B cell (primary cell): ENCODE data around the gene DPH6. TPM values are rescaled to one million over a fixed set of nuclear protein-coding genes. Genes with fewer than 3 reads are reported as not detected.

Experiments used
- ATAC-seq: fragments of 200-7000 bp; cut with Tn5 transposase; one replicate; pipeline ENCODE4 v1.10.0; 2021; ENCODE audit warnings: low read depth, mild to moderate bottlenecking, moderate number of reproducible peaks, moderate library complexity
- CTCF ChIA-PET: fragments of 350-600 bp; sonication (Branson Sonifier 250); formaldehyde crosslinking; loops from one replicate; lab custom pipeline; 2021; ENCODE audit warnings: antibody characterized with exemption, inconsistent platforms; lab: Charles Lee
- POLR2A ChIA-PET: fragments of 350-600 bp; sonication (Branson Sonifier 250); formaldehyde crosslinking; loops from one replicate; lab custom pipeline; 2021; ENCODE audit warnings: antibody characterized with exemption; lab: Charles Lee
- DNase-seq: peaks from one replicate; pipeline ENCODE4 v3.0.0; 2013
- H2AFZ ChIP-seq: 2 replicates; pipeline ENCODE4 v1.6.1; 2012; ENCODE audit warnings: mild to moderate bottlenecking, low read depth, low read length; ENCODE audit not compliant: insufficient read depth, poor library complexity, severe bottlenecking
- H3K27ac ChIP-seq, 2 donors: 1 replicate in 1 of 2; 2 replicates in 1 of 2; pipeline ENCODE4 v1.5.1; 2012 to 2013; ENCODE audit warnings: low read length in 2 of 2, mild to moderate bottlenecking in 2 of 2, moderate library complexity in 1 of 2
- H3K27me3 ChIP-seq, 4 experiments: fragments of 200-600 bp in 1 of 4; sonication (generic) in 1 of 4; replicated peaks in 1 of 4; 1 replicate in 2 of 4; 2 replicates in 2 of 4; pipeline versions ENCODE4 v1.6.1 to v1.7.0; 2013 to 2016; ENCODE audit warnings: low read length in 3 of 4, mild to moderate bottlenecking in 2 of 4, mixed read lengths in 1 of 4, moderate library complexity in 1 of 4; ENCODE audit not compliant: insufficient read depth in 4 of 4, control insufficient read depth in 3 of 4; ENCODE audit errors: control extremely low read depth in 1 of 4
- H3K36me3 ChIP-seq, 2 experiments: replicated peaks in 1 of 2; 1 replicate in 1 of 2; 2 replicates in 1 of 2; pipeline versions ENCODE4 v1.6.1 to v1.7.1; 2013; ENCODE audit warnings: low read length in 1 of 2; ENCODE audit not compliant: insufficient read depth in 2 of 2, control insufficient read depth in 1 of 2; ENCODE audit errors: control extremely low read depth in 1 of 2, extremely low read depth in 1 of 2
- H3K4me1 ChIP-seq, 2 donors: fragments of 200-600 bp in 1 of 2; sonication (generic) in 1 of 2; 1 replicate in 1 of 2; 2 replicates in 1 of 2; pipeline versions ENCODE4 v1.5.1 to v1.6.1; 2013 to 2017; ENCODE audit warnings: low read length in 2 of 2; ENCODE audit not compliant: control insufficient read depth in 2 of 2, insufficient read depth in 2 of 2
- H3K4me2 ChIP-seq: replicated peaks from 2 replicates; pipeline ENCODE3; 2012; ENCODE audit warnings: mild to moderate bottlenecking, low read depth, low read length; ENCODE audit not compliant: poor library complexity, severe bottlenecking
- H3K4me3 ChIP-seq, 5 experiments: fragments of 200-600 bp in 1 of 5; sonication (generic) in 1 of 5; 1 replicate in 3 of 5; 2 replicates in 2 of 5; pipeline versions ENCODE4 v1.5.1 to v1.7.0; 2011 to 2016; ENCODE audit warnings: low read length in 4 of 5, mild to moderate bottlenecking in 4 of 5, low read depth in 2 of 5, control low read depth in 1 of 5, moderate library complexity in 1 of 5; ENCODE audit not compliant: insufficient read depth in 1 of 5; ENCODE audit errors: control extremely low read depth in 1 of 5, extremely low read depth in 1 of 5
- H3K79me2 ChIP-seq: fragments of 200-600 bp; sonication (generic); one replicate; pipeline ENCODE4 v1.6.0; 2016; ENCODE audit warnings: low read length; ENCODE audit not compliant: control insufficient read depth, insufficient read depth
- H3K9ac ChIP-seq: fragments of 200-600 bp; sonication (generic); 2 replicates; pipeline ENCODE4 v1.6.1; 2017; ENCODE audit warnings: mild to moderate bottlenecking, low read length, moderate library complexity
- H3K9me3 ChIP-seq, 3 donors: one replicate each; pipeline versions ENCODE4 v1.6.1 to v1.7.1; 2013; ENCODE audit warnings: low read length in 2 of 3; ENCODE audit not compliant: control insufficient read depth in 2 of 3, insufficient read depth in 1 of 3; ENCODE audit errors: control extremely low read depth in 1 of 3
- H4K20me1 ChIP-seq: 2 replicates; pipeline ENCODE4 v1.6.0; 2012; ENCODE audit warnings: mild to moderate bottlenecking, low read length; ENCODE audit not compliant: insufficient read depth, control insufficient read depth, poor library complexity, severe bottlenecking
- H3K27ac Mint-ChIP-seq: one replicate; pipeline ENCODE4 v1.8.0; 2021; ENCODE audit warnings: mixed read lengths
- H3K27me3 Mint-ChIP-seq: one replicate; pipeline ENCODE4 v1.8.0; 2021; ENCODE audit warnings: mixed read lengths
- H3K4me1 Mint-ChIP-seq: one replicate; pipeline ENCODE4 v1.8.0; 2021; ENCODE audit warnings: mixed read lengths
- H3K4me3 Mint-ChIP-seq: one replicate; pipeline ENCODE4 v1.8.0; 2021; ENCODE audit warnings: mixed read lengths
- H3K9me3 Mint-ChIP-seq: one replicate; pipeline ENCODE4 v1.8.0; 2022; ENCODE audit warnings: mixed read lengths; ENCODE audit not compliant: insufficient read depth
- CTCF ChIP-seq: fragments of 200-600 bp; IDR thresholded peaks from one replicate; pipeline ENCODE4 v1.8.0; 2022; ENCODE audit warnings: antibody characterized with exemption, mild to moderate bottlenecking
- EZH2 ChIP-seq: IDR thresholded peaks from 2 replicates; pipeline ENCODE4 v1.6.1; 2012; ENCODE audit warnings: borderline replicate concordance, low read depth, mild to moderate bottlenecking, moderate library complexity, low read length; ENCODE audit not compliant: insufficient read depth, poor library complexity, severe bottlenecking
- WGBS: methylation state at CpG from one replicate; pipeline ENCODE4 v1.1.5; 2013; ENCODE audit warnings: missing lambda C conversion rate; ENCODE audit not compliant: insufficient coverage; 5-methylcytosine and 5-hydroxymethylcytosine counted together
- intact Hi-C: fragments of 100-400 bp; cut with micrococcal nuclease; formaldehyde crosslinking; loops from one replicate; pipeline ENCODE4 v1.10.0; 2022
- polyA plus RNA-seq: library from polyadenylated mRNA; depleted of rRNA; stranded (reverse); fragments of >200 nt; gene quantifications from 2 replicates; pipeline ENCODE4 v1.2.3, GENCODE V29; 2012
- total RNA-seq, 2 donors: library from RNA; stranded (reverse); fragments of 120-200 nt in 1 of 2; gene quantifications; 1 replicate in 1 of 2; 2 replicates in 1 of 2; pipeline versions ENCODE4 v1.2.3 to v1.2.4, GENCODE V29; 2013 to 2022

The DPH6 gene
- total and polyA plus RNA-seq, 2 donors (not counting 1 experiment from before 2014, with no cell fraction given): 5.4 to 13.3 TPM

DNA sequence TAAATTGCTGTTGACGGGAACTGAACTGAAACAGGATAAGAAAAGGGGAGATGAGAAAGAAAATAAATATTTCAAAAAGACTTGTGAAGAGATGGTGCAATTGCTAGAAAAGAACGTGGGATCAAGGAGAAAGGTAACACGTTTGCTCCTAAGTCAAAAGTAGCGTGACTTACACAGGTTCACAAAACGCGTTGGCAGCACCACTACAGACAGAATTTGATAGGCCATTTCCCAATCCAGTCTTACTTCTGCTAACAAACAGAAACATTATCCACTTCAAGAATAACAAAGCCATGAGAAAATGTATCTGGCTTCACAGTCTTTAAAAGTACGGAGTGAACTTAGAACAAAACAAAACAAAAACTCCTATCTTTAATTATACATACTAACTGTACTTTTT, 75.5 kb downstream of the DPH6 start:
- ChIA-PET CTCF (no interaction called here), POLR2A (no interaction called here)
- Mint-ChIP-seq H3K4me1 (no peaks in the 10 kb centered on the region), H3K4me3 (no peak overlapping the region), H3K27me3 (no peaks in the 10 kb centered on the region), H3K27ac (no peak overlapping the region), H3K9me3 (no peaks in the 10 kb centered on the region)
- intact Hi-C loops: loop anchor here (10.0 kb wide), 1 partner anchor 56 kb away; no protein-coding TSS in a partner anchor
- TF ChIP-seq EZH2 (no peak), CTCF (no peak)
- no peaks in the 10 kb centered on the region for H3K9me3 ChIP-seq
- H3K4me3 ChIP-seq: no peak overlapping the region
- DNase-seq (no peak), ATAC-seq (no peak)
- H3K4me2 ChIP-seq: no peak overlapping the region
- no peaks in the 10 kb centered on the region for H3K27me3 ChIP-seq
- no peaks in the 10 kb centered on the region for H3K79me2 ChIP-seq
- no peak overlapping the region for H3K9ac ChIP-seq
- H4K20me1 ChIP-seq: no peaks in the 10 kb centered on the region
- WGBS: 99% methylated on average over 6 of the region's 7 CpGs
- H3K27ac ChIP-seq: no peak overlapping the region
- no peaks in the 10 kb centered on the region for H3K36me3 ChIP-seq
- H2AFZ ChIP-seq: no peak overlapping the region
- H3K4me1 ChIP-seq: no peaks in the 10 kb centered on the region

- Mint-ChIP-seq H3K9me3 (no peaks in the 10 kb centered on the region), H3K4me3 (no peak overlapping the region), H3K4me1 (no peaks in the 10 kb centered on the region), H3K27me3 (no peaks in the 10 kb centered on the region), H3K27ac (no peak overlapping the region)
- DNase-seq: no peak
- no peak overlapping the region for H3K27ac ChIP-seq
- CTCF ChIA-PET: no interaction called here
- no peaks in the 10 kb centered on the region for H3K9me3 ChIP-seq
- intact Hi-C loops: no loop called here
- no peaks in the 10 kb centered on the region for H4K20me1 ChIP-seq
- no peak for TF ChIP-seq EZH2
- TF ChIP-seq CTCF: no peak
- no CpG with 5 or more reads among the region's 2 CpGs for WGBS
- POLR2A ChIA-PET: no interaction called here
- H3K79me2 ChIP-seq: no peaks in the 10 kb centered on the region
- no peak overlapping the region for H3K9ac ChIP-seq
- no peak overlapping the region for H2AFZ ChIP-seq
- H3K4me1 ChIP-seq: no peaks in the 10 kb centered on the region
- H3K4me3 ChIP-seq: no peak overlapping the region
- H3K27me3 ChIP-seq: no peaks in the 10 kb centered on the region
- H3K4me2 ChIP-seq: no peak overlapping the region
- ATAC-seq: no peak
- H3K36me3 ChIP-seq: no peaks in the 10 kb centered on the region
Measured at GRCh38 chr15:35466476-35466875, 79.5 kb downstream of the DPH6 start.
